Keratinocyte (primary cell): Measurements from ENCODE around the gene SNCAIP.

Source experiments
- EZH2 ChIP-seq: IDR thresholded peaks from one replicate; pipeline ENCODE4 v1.6.1; 2012; ENCODE audit warnings: inconsistent platforms, mild to moderate bottlenecking, low read length, moderate library complexity
- TF ChIP-seq, protein P1 (sequence below), 3 experiments: IDR thresholded peaks in 1 of 3; conservative IDR thresholded peaks in 1 of 3; optimal IDR thresholded peaks in 1 of 3; 2 replicates in 2 of 3; 3 replicates in 1 of 3; pipeline versions ENCODE3 to v1.5.1; 2011; ENCODE audit warnings: low read length in 3 of 3, mild to moderate bottlenecking in 3 of 3, moderate library complexity in 2 of 3, control low read depth in 1 of 3, inconsistent platforms in 1 of 3; ENCODE audit not compliant: insufficient read depth in 2 of 3; ENCODE audit errors: extremely low read depth in 1 of 3

DNA sequence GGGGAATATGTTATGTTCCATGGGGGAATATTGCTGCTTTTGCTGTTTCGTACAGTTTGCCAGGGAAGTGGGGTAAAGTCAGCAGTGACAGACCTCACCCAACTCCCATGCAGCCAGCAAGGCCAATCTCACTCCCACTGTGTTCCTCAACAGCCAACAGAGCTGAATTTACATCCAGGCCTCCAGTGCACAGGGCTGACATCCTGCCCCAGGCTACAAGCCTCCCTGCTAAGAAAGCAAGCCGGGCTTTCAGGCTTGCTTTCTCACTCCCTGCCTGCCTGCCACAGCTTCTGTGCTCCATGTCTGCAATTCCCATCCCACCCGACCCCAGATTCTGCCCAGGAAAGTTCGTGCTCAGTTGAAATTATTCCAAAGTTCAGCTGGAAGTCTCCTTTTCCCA is 25.5 kb upstream of the SNCAIP start:
- TF ChIP-seq, protein P1, sequence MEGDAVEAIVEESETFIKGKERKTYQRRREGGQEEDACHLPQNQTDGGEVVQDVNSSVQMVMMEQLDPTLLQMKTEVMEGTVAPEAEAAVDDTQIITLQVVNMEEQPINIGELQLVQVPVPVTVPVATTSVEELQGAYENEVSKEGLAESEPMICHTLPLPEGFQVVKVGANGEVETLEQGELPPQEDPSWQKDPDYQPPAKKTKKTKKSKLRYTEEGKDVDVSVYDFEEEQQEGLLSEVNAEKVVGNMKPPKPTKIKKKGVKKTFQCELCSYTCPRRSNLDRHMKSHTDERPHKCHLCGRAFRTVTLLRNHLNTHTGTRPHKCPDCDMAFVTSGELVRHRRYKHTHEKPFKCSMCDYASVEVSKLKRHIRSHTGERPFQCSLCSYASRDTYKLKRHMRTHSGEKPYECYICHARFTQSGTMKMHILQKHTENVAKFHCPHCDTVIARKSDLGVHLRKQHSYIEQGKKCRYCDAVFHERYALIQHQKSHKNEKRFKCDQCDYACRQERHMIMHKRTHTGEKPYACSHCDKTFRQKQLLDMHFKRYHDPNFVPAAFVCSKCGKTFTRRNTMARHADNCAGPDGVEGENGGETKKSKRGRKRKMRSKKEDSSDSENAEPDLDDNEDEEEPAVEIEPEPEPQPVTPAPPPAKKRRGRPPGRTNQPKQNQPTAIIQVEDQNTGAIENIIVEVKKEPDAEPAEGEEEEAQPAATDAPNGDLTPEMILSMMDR (optimal IDR thresholded peaks at IDR 0.05 in 1 of 3, IDR thresholded peaks at IDR 0.05 in 1 of 3, conservative IDR thresholded peaks at IDR 0.05 in 1 of 3; ENCODE audit: extremely low read depth in 1 of 3, insufficient read depth in 2 of 3, low read length in 3 of 3) = no peak
- no peak for TF ChIP-seq EZH2
